K562 (cell line): ENCODE data around the gene TFCP2L1. TPM values are rescaled to one million over a fixed set of nuclear protein-coding genes. Genes with fewer than 3 reads are reported as not detected.

Experiments
- ATAC-seq: fragments of 200-7000 bp; cut with Tn5 transposase; 3 replicates; pipeline ENCODE4 v1.9.1; 2020; ENCODE audit warnings: moderate library complexity
- BruUV-seq: library from RNA; stranded (reverse); fragments of 400-500 nt; replicated peaks from 2 replicates; lab custom pipeline; 2021; lab: Mats Ljungman, UMichigan
- CTCF ChIA-PET: fragments of 300-600 bp; formaldehyde crosslinking; extraction: SDS; loops from one replicate; lab custom pipeline; 2021; ENCODE audit warnings: low intra/inter-chr PET ratio; lab: Yijun Ruan, JAX
- POLR2A ChIA-PET: fragments of 300-600, 350-650 bp; sonication (Branson Sonifier 250); formaldehyde crosslinking; extraction: SDS; loops from one replicate; lab custom pipeline; 2021; ENCODE audit warnings: antibody characterized with exemption, inconsistent platforms; lab: Yijun Ruan, JAX
- DNase-seq, 4 experiments: peaks; one replicate each; pipeline versions ENCODE4 v3.0.0 to v3.0.0-alpha.2; 2011 to 2018; ENCODE audit warnings: low spot score in 3 of 4, mixed read lengths in 3 of 4; ENCODE audit errors: extremely low read depth in 1 of 4
- FAIRE-seq: peaks from 2 replicates; lab custom pipeline; 2011; peaks lifted over from hg19 to GRCh38; lab: Jason Lieb, UNC
- H2AFZ ChIP-seq: 2 replicates; pipeline ENCODE4 v1.6.0; 2011; ENCODE audit warnings: low read depth, low read length, control low read depth, inconsistent platforms
- H3K27ac ChIP-seq: fragments of 200-600 bp; 3 replicates; pipeline ENCODE4 v1.8.0; 2011; ENCODE audit warnings: low read depth, mild to moderate bottlenecking, control low read depth, inconsistent platforms, low read length, moderate library complexity, mixed read lengths; ENCODE audit errors: extremely low read depth
- H3K27me3 ChIP-seq, 2 experiments: fragments of 300-600 bp in 1 of 2; 2 replicates in 1 of 2; 3 replicates in 1 of 2; pipeline versions ENCODE4 v1.6.0 to v1.8.0; 2011; ENCODE audit warnings: inconsistent platforms in 2 of 2, low read length in 2 of 2, mild to moderate bottlenecking in 1 of 2, mixed read lengths in 1 of 2, moderate library complexity in 1 of 2; ENCODE audit not compliant: control insufficient read depth in 2 of 2, insufficient read depth in 2 of 2
- H3K36me3 ChIP-seq: fragments of 300-600 bp; 3 replicates; pipeline ENCODE4 v1.8.0; 2011; ENCODE audit warnings: mild to moderate bottlenecking, low read length, inconsistent platforms; ENCODE audit not compliant: control insufficient read depth, insufficient read depth
- H3K4me1 ChIP-seq, 2 experiments: fragments of 200-600 bp in 1 of 2; replicated peaks in 1 of 2; 2 replicates in 1 of 2; 3 replicates in 1 of 2; pipeline versions ENCODE4 v1.5.1 to v1.8.0; 2011; ENCODE audit warnings: inconsistent platforms in 2 of 2, low read length in 2 of 2, mild to moderate bottlenecking in 1 of 2, mixed read lengths in 1 of 2, moderate library complexity in 1 of 2; ENCODE audit not compliant: control insufficient read depth in 2 of 2, insufficient read depth in 2 of 2
- H3K4me2 ChIP-seq: 2 replicates; pipeline ENCODE4 v1.6.1; 2011; ENCODE audit warnings: low read length, control low read depth, inconsistent platforms, mixed read lengths; ENCODE audit not compliant: insufficient read depth
- H3K4me3 ChIP-seq: fragments of 200-600 bp; sonication (generic), shearing (Covaris generic); 2 replicates; pipeline ENCODE4 v1.5.1; 2016; ENCODE audit warnings: control low read depth, inconsistent platforms
- H3K79me2 ChIP-seq: fragments of 200-600 bp; 3 replicates; pipeline ENCODE4 v1.8.0; 2011; ENCODE audit warnings: low read length, inconsistent platforms; ENCODE audit not compliant: control insufficient read depth, insufficient read depth
- H3K9ac ChIP-seq, 2 experiments: 2 replicates each; pipeline versions ENCODE4 v1.6.0 to v1.6.1; 2011; ENCODE audit warnings: low read depth in 2 of 2, low read length in 2 of 2, control low read depth in 1 of 2, inconsistent platforms in 1 of 2, mild to moderate bottlenecking in 1 of 2, mixed read lengths in 1 of 2; ENCODE audit not compliant: insufficient read depth in 1 of 2
- H3K9me1 ChIP-seq: one replicate; pipeline ENCODE4 v1.6.0; 2011; ENCODE audit warnings: inconsistent platforms, mild to moderate bottlenecking, low read length, moderate library complexity; ENCODE audit not compliant: control insufficient read depth, insufficient read depth
- H3K9me3 ChIP-seq: replicated peaks from 2 replicates; pipeline ENCODE4 v1.5.1; 2011; ENCODE audit warnings: low read depth, low read length, inconsistent platforms; ENCODE audit not compliant: control insufficient read depth, insufficient read depth
- H4K20me1 ChIP-seq: replicated peaks from 2 replicates; pipeline ENCODE4 v1.6.1; 2011; ENCODE audit warnings: low read length, inconsistent platforms, mixed read lengths; ENCODE audit not compliant: control insufficient read depth, insufficient read depth
- FOXK1 ChIP-seq: sonication (generic); formaldehyde crosslinking; IDR thresholded peaks from 2 replicates; pipeline ENCODE4 v1.8.0; 2022; ENCODE audit warnings: missing genetic modification reagents, mild to moderate bottlenecking, borderline replicate concordance
- MBD2 ChIP-seq: sonication (generic); IDR thresholded peaks from 2 replicates; pipeline ENCODE4 v1.6.1; 2016; ENCODE audit warnings: low read depth, borderline replicate concordance
- PTRF ChIP-seq: fragments of 450-650 bp; IDR thresholded peaks from 2 replicates; pipeline ENCODE4 v1.6.1; 2016; ENCODE audit warnings: mild to moderate bottlenecking, missing genetic modification characterization, missing compliant biosample characterization
- RBM25 ChIP-seq: fragments of 200-400 bp; formaldehyde crosslinking; IDR thresholded peaks from 2 replicates; pipeline ENCODE4 v1.6.1; 2018; ENCODE audit warnings: low read length, low read depth, moderate library complexity; ENCODE audit not compliant: severe bottlenecking
- RHOXF2B ChIP-seq: fragments of 250-450 bp; sonication (Bioruptor Pico); conservative IDR thresholded peaks from 2 replicates; pipeline ENCODE4 v1.5.1; 2021
- ZNF217 ChIP-seq: sonication (generic); formaldehyde crosslinking; IDR thresholded peaks from 2 replicates; pipeline ENCODE4 v1.8.0; 2022; ENCODE audit warnings: mild to moderate bottlenecking, missing genetic modification reagents
- ZNF699 ChIP-seq: fragments of 250-450 bp; sonication (Bioruptor Pico); IDR thresholded peaks from 2 replicates; pipeline ENCODE4 v1.8.0; 2021; ENCODE audit warnings: mild to moderate bottlenecking, moderate library complexity; ENCODE audit not compliant: insufficient replicate concordance
- WGBS: fragments of 100-300 bp; shearing (Covaris generic); methylation state at CpG from one replicate; pipeline ENCODE4 v1.1.6; 2016; ENCODE audit warnings: low coverage, mixed read lengths; ENCODE audit not compliant: insufficient coverage; ENCODE audit errors: missing lambda C conversion rate; 5-methylcytosine and 5-hydroxymethylcytosine counted together
- in situ Hi-C: fragments of 300-500 bp; cut with MboI; formaldehyde crosslinking; loops from 4 replicates; pipeline ENCODE4 v1.15.0; 2018; ENCODE audit warnings: inconsistent platforms, mixed read lengths
- intact Hi-C: fragments of 100-400 bp; cut with micrococcal nuclease; formaldehyde crosslinking; loops from 2 replicates; pipeline ENCODE4 v1.14.2; 2022
- polyA plus RNA-seq, 8 experiments: library from polyadenylated mRNA; depleted of rRNA in 4 of 8; stranded (reverse) in 5 of 8; unstranded in 3 of 8; fragments of >200 nt; fragmentation: Nextera tagmentation in 2 of 8; fragmentation: Illumina TruSeq in 1 of 8; extraction: Ambion mirVana in 2 of 8; extraction: Trizol in 1 of 8; gene quantifications; 2 replicates each; pipeline versions ENCODE4 v1.2.1 to v1.2.3, GENCODE V29; 2011 to 2014; ENCODE audit warnings: inconsistent platforms in 1 of 8, missing spikeins in 1 of 8
- total RNA-seq, 7 experiments: library from RNA; depleted of rRNA in 6 of 7; stranded (reverse); fragments of >200 nt in 6 of 7; fragmentation: Illumina TruSeq in 2 of 7; extraction: Trizol in 2 of 7; gene quantifications; 2 replicates each; pipeline versions ENCODE4 v1.2.1 to v1.2.3, GENCODE V29; 2011 to 2021; ENCODE audit warnings: low replicate concordance in 1 of 7
- TF ChIP-seq, protein P1 (sequence below): fragments of 450-650 bp; IDR thresholded peaks from 2 replicates; pipeline ENCODE4 v1.6.1; 2016; ENCODE audit warnings: borderline replicate concordance

The TFCP2L1 gene
- total and polyA plus RNA-seq, 9 of the 15 experiments (the other 6 are each of a cell fraction or from before 2014, with no cell fraction given), result 0.08 to 1.00 (median 0.42) TPM

DNA sequence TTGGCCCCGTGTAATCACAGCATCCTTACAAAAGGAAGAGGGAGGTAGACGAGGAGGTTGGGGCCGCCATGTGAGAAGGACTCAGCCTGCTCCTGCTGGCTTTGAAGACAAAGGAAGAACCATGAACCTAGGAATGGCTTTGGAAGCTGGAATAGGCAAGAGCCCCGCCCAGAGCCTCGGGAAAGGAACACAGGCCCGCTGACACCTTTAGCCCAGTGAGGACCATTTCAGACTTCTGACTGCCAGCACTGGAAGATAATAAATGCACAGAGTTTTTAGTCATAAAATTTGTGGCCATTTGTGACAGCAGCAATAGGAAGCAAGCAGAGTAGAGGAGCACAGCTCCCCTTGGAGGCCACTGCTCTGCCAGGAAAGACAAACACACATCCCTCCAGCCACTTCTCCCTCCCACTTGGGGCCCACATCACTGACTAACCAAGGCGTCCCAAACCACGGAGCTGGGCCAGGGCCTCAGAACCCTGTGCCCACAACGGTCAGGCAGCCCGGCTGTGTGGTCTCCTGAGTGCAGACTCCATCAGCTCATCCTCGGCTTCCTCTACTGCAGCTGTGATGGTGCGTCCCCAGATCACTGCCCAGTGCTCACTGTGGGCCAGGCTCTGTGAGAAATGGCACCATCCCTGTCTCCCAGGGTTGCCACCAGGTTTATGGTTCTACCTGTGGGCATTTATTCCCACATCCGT, 39.7 kb downstream of the TFCP2L1 start:
- H3K4me1 ChIP-seq, result no peaks in the 10 kb centered on the region; a peak in 1 of 5 replicates
- peaks cover 22 to 69% of the 10 kb centered on the region in 2 experiments for H3K27me3 ChIP-seq
- POLR2A ChIA-PET, result no interaction called here
- no peaks in the 10 kb centered on the region for H3K36me3 ChIP-seq
- H3K4me2 ChIP-seq, result no peak overlapping the region
- no peak overlapping the region for H2AFZ ChIP-seq
- intact Hi-C loops (no loop called here), in situ Hi-C loops (no loop called here)
- no peaks in the 10 kb centered on the region for H3K9me1 ChIP-seq
- H3K9ac ChIP-seq, result no peak overlapping the region
- H4K20me1 ChIP-seq, result no peaks in the 10 kb centered on the region
- no peak overlapping the region for H3K4me3 ChIP-seq
- H3K79me2 ChIP-seq, result no peaks in the 10 kb centered on the region
- no peak for FAIRE-seq
- ATAC-seq, result no peak; the same call in 2 of the 3 replicates
- no TSS peak for BruUV-seq
- no peaks in the 10 kb centered on the region for H3K9me3 ChIP-seq
- 16% methylated on average over 13 of the region's 13 CpGs for WGBS
- DNase-seq, result no peak
- CTCF ChIA-PET, result no interaction called here
- no peak overlapping the region for H3K27ac ChIP-seq
- TF ChIP-seq FOXK1 (CRISPR knock-in tag), result no peak
- no peak for TF ChIP-seq RBM25
- no peak for TF ChIP-seq ZNF217 (CRISPR knock-in tag)
- TF ChIP-seq, protein P1, sequence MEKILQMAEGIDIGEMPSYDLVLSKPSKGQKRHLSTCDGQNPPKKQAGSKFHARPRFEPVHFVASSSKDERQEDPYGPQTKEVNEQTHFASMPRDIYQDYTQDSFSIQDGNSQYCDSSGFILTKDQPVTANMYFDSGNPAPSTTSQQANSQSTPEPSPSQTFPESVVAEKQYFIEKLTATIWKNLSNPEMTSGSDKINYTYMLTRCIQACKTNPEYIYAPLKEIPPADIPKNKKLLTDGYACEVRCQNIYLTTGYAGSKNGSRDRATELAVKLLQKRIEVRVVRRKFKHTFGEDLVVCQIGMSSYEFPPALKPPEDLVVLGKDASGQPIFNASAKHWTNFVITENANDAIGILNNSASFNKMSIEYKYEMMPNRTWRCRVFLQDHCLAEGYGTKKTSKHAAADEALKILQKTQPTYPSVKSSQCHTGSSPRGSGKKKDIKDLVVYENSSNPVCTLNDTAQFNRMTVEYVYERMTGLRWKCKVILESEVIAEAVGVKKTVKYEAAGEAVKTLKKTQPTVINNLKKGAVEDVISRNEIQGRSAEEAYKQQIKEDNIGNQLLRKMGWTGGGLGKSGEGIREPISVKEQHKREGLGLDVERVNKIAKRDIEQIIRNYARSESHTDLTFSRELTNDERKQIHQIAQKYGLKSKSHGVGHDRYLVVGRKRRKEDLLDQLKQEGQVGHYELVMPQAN, result no peak
- TF ChIP-seq MBD2, result no peak
- TF ChIP-seq PTRF, result no peak
- no peak for TF ChIP-seq ZNF699 (CRISPR knock-in tag)
- TF ChIP-seq RHOXF2B (CRISPR knock-in tag), result no peak
